IMR-90 (cell line): ENCODE results near the gene UMODL1. TPM values are rescaled to one million over a fixed set of nuclear protein-coding genes. Genes with fewer than 3 reads are reported as not detected.
A peak's percentile ranks its signal among the peaks of the same experiment; 100 is the strongest.

Experiments
- ATAC-seq: fragments of 200-7000 bp; cut with Tn5 transposase; 2 replicates; pipeline ENCODE4 v1.9.1; 2020; ENCODE audit warnings: low read depth, mild to moderate bottlenecking, moderate library complexity
- BruUV-seq: library from RNA; stranded (reverse); fragments of 400-500 nt; replicated peaks from 2 replicates; lab custom pipeline; 2021; lab: Mats Ljungman, UMichigan
- CTCF ChIA-PET: fragments of 300-600 bp; formaldehyde crosslinking; extraction: SDS; loops from one replicate; lab custom pipeline; 2021; ENCODE audit warnings: antibody characterized with exemption; lab: Yijun Ruan, JAX
- POLR2A ChIA-PET: fragments of 300-600 bp; sonication (Branson Sonifier 250); formaldehyde crosslinking; loops from one replicate; lab custom pipeline; 2022; ENCODE audit warnings: antibody characterized with exemption; ENCODE audit not compliant: unreplicated experiment; lab: Charles Lee
- DNase-seq: peaks from one replicate; pipeline ENCODE4 v3.0.0; 2013
- H2AFZ ChIP-seq: replicated peaks from 2 replicates; pipeline ENCODE3; 2013; ENCODE audit warnings: low read length, mild to moderate bottlenecking; ENCODE audit not compliant: poor library complexity
- H2AK5ac ChIP-seq: 2 replicates; pipeline ENCODE4 v1.6.1; 2013; ENCODE audit warnings: low read depth, low read length, inconsistent platforms
- H2AK9ac ChIP-seq: replicated peaks from 2 replicates; pipeline ENCODE3; 2013; ENCODE audit warnings: mild to moderate bottlenecking, low read depth, low read length, moderate library complexity; ENCODE audit not compliant: poor library complexity
- H2BK120ac ChIP-seq: 2 replicates; pipeline ENCODE4 v1.6.1; 2013; ENCODE audit warnings: low read depth, low read length, inconsistent platforms
- H2BK15ac ChIP-seq: 3 replicates; pipeline ENCODE4 v1.6.1; 2013; ENCODE audit warnings: low read depth, low read length, inconsistent platforms
- H2BK20ac ChIP-seq: 2 replicates; pipeline ENCODE4 v1.6.1; 2013; ENCODE audit warnings: low read depth, mild to moderate bottlenecking, inconsistent platforms, low read length, moderate library complexity
- H2BK5ac ChIP-seq: 2 replicates; pipeline ENCODE4 v1.6.1; 2013; ENCODE audit warnings: mild to moderate bottlenecking, low read depth, low read length, inconsistent platforms; ENCODE audit not compliant: poor library complexity, severe bottlenecking
- H3K14ac ChIP-seq: replicated peaks from 2 replicates; pipeline ENCODE4 v1.6.1; 2013; ENCODE audit warnings: low read depth, low read length, inconsistent platforms
- H3K18ac ChIP-seq: 2 replicates; pipeline ENCODE4 v1.6.1; 2013; ENCODE audit warnings: low read depth, low read length, control low read depth
- H3K23ac ChIP-seq: 2 replicates; pipeline ENCODE4 v1.6.1; 2013; ENCODE audit warnings: low read depth, low read length, inconsistent platforms
- H3K27ac ChIP-seq: 2 replicates; pipeline ENCODE4 v1.5.1; 2013; ENCODE audit warnings: mild to moderate bottlenecking, control low read depth, low read length; ENCODE audit not compliant: insufficient read depth
- H3K27me3 ChIP-seq: 2 replicates; pipeline ENCODE4 v1.6.1; 2013; ENCODE audit warnings: low read length; ENCODE audit not compliant: control insufficient read depth, insufficient read depth
- H3K36me3 ChIP-seq: 2 replicates; pipeline ENCODE4 v1.6.1; 2013; ENCODE audit warnings: low read length, mixed read lengths; ENCODE audit not compliant: control insufficient read depth, insufficient read depth
- H3K4ac ChIP-seq: 2 replicates; pipeline ENCODE4 v1.6.1; 2013; ENCODE audit warnings: low read depth, low read length, inconsistent platforms
- H3K4me1 ChIP-seq: 2 replicates; pipeline ENCODE4 v1.6.1; 2013; ENCODE audit warnings: low read length, mixed read lengths; ENCODE audit not compliant: control insufficient read depth, insufficient read depth
- H3K4me2 ChIP-seq: 2 replicates; pipeline ENCODE4 v1.6.1; 2013; ENCODE audit warnings: low read depth, mild to moderate bottlenecking, control low read depth, low read length, moderate library complexity
- H3K4me3 ChIP-seq: 2 replicates; pipeline ENCODE4 v1.5.1; 2013; ENCODE audit warnings: low read depth, mild to moderate bottlenecking, control low read depth, low read length, moderate library complexity; ENCODE audit not compliant: insufficient read depth
- H3K56ac ChIP-seq: 2 replicates; pipeline ENCODE4 v1.6.1; 2013; ENCODE audit warnings: low read length, inconsistent platforms; ENCODE audit not compliant: insufficient read depth; ENCODE audit errors: extremely low read depth
- H3K79me1 ChIP-seq, 2 experiments: 2 replicates each; pipeline ENCODE4 v1.6.1; 2013; ENCODE audit warnings: low read length in 2 of 2, inconsistent platforms in 1 of 2, low read depth in 1 of 2
- H3K9ac ChIP-seq: 2 replicates; pipeline ENCODE4 v1.6.1; 2013; ENCODE audit warnings: low read depth, low read length, control low read depth
- H3K9me1 ChIP-seq: 2 replicates; pipeline ENCODE4 v1.6.1; 2013; ENCODE audit warnings: low read length, inconsistent platforms; ENCODE audit not compliant: insufficient read depth
- H3K9me3 ChIP-seq: 2 replicates; pipeline ENCODE4 v1.6.1; 2013; ENCODE audit warnings: low read length; ENCODE audit not compliant: control insufficient read depth, insufficient read depth
- H4K20me1 ChIP-seq: 2 replicates; pipeline ENCODE4 v1.6.1; 2013; ENCODE audit warnings: low read length, inconsistent platforms; ENCODE audit not compliant: insufficient read depth
- H4K5ac ChIP-seq: 2 replicates; pipeline ENCODE4 v1.6.1; 2013; ENCODE audit warnings: mild to moderate bottlenecking, low read depth, low read length, control low read depth
- H4K8ac ChIP-seq, 2 experiments: 2 replicates each; pipeline ENCODE4 v1.6.1; 2013; ENCODE audit warnings: low read depth in 2 of 2, low read length in 2 of 2, control low read depth in 1 of 2, inconsistent platforms in 1 of 2
- H4K91ac ChIP-seq: 2 replicates; pipeline ENCODE4 v1.6.1; 2013; ENCODE audit warnings: low read depth, low read length, inconsistent platforms; ENCODE audit not compliant: insufficient read depth
- ELK1 ChIP-seq: fragments of 150-350 bp; IDR thresholded peaks from 2 replicates; pipeline ENCODE4 v1.6.1; 2016; ENCODE audit warnings: low read depth, mild to moderate bottlenecking, low read length, moderate library complexity, borderline replicate concordance
- WGBS, 2 experiments: methylation state at CpG; one replicate each; pipeline versions ENCODE4 v1.1.5 to v1.1.7; 2013; ENCODE audit warnings: missing lambda C conversion rate in 2 of 2; ENCODE audit not compliant: insufficient read length in 1 of 2; ENCODE audit errors: extremely low coverage in 2 of 2; 5-methylcytosine and 5-hydroxymethylcytosine counted together
- dilution Hi-C: fragments of 300-500 bp; cut with HindIII; formaldehyde crosslinking; loops from one replicate; pipeline ENCODE4 v1.14.3; 2018; ENCODE audit warnings: low sequenced_read_pairs; ENCODE audit not compliant: unreplicated experiment
- in situ Hi-C: fragments of 300-500 bp; cut with MboI; formaldehyde crosslinking; loops from 3 replicates; pipeline ENCODE4 v1.14.3; 2019; ENCODE audit warnings: low sequenced_read_pairs, inconsistent platforms, mixed read lengths
- intact Hi-C: fragments of 100-400 bp; cut with micrococcal nuclease; formaldehyde crosslinking; loops from 2 replicates; pipeline ENCODE4 v1.10.0; 2022
- polyA plus RNA-seq, 3 experiments: library from polyadenylated mRNA; depleted of rRNA; stranded (reverse); fragments of >200 nt; gene quantifications; 2 replicates each; pipeline ENCODE4 v1.2.3, GENCODE V29; 2012; ENCODE audit warnings: low replicate concordance in 1 of 3
- total RNA-seq: library from RNA; depleted of rRNA; stranded (reverse); fragments of >200 nt; gene quantifications from 2 replicates; pipeline ENCODE4 v1.2.3, GENCODE V29; 2012

UMODL1 gene
- total and polyA plus RNA-seq, 2 of the 4 experiments (the other 2 are of a cell fraction) = 0.02 TPM; not detected in 1

GRCh38 chr21:42060166-42060565, 11.0 kb upstream of the UMODL1 start:
- Histone ChIP-seq H2AK9ac (no peak overlapping the region), H2BK15ac (no peak overlapping the region), H4K91ac (no peak overlapping the region), H3K4me3 (no peak overlapping the region), H2BK5ac (no peak overlapping the region), H3K9ac (no peak overlapping the region), H2BK20ac (no peak overlapping the region), H3K27me3 (peaks cover 9% of the 10 kb centered on the region; the same call in 1 of the 2 replicates), H3K14ac (no peak overlapping the region), H2BK120ac (no peak overlapping the region), H3K18ac (no peak overlapping the region), H3K4me1 (peaks cover 20% of the 10 kb centered on the region), H3K27ac (no peak overlapping the region), H3K4ac (peak overlapping the region; percentile 79; the same call in 1 of the 2 replicates), H2AFZ (no peak overlapping the region), H3K23ac (no peak overlapping the region), H3K36me3 (no peaks in the 10 kb centered on the region), H3K9me3 (no peaks in the 10 kb centered on the region), H3K79me1 (peaks cover 4 to 13% of the 10 kb centered on the region in 2 experiments; a peak in 2 of 4 replicates), H3K56ac (no peak overlapping the region), H3K9me1 (peaks cover 31% of the 10 kb centered on the region), H4K5ac (no peak overlapping the region), H4K20me1 (no peaks in the 10 kb centered on the region; the same call in 1 of the 2 replicates), H3K4me2 (no peak overlapping the region), H4K8ac (no peak overlapping the region), H2AK5ac (peak overlapping the region; percentile 57)
- DNase-seq = no peak
- WGBS, 2 experiments = 100% methylated on average over 5 of the region's 15 CpGs; no CpG with 5 or more reads in 1 of the 2 experiments
- dilution Hi-C loops (no loop called here), intact Hi-C loops (no loop called here), in situ Hi-C loops (no loop called here)
- ChIA-PET CTCF (interaction anchor here (0.6 kb wide), 1 partner anchor 47 kb away, joined by 4 read pairs; no protein-coding TSS in a partner anchor), POLR2A (no interaction called here)
- no peak for ATAC-seq
- TF ChIP-seq ELK1 = no peak
- no TSS peak for BruUV-seq
